D721Med (cell line): Measurements from ENCODE around the gene ZMIZ1.

Experiments used
- DNase-seq: peaks from one replicate; pipeline ENCODE4 v3.0.0; 2011; ENCODE audit warnings: low spot score; ENCODE audit not compliant: insufficient read length
- FAIRE-seq: peaks from 2 replicates; lab custom pipeline; 2011; peaks lifted over from hg19 to GRCh38; lab: Jason Lieb, UNC
- CTCF ChIP-seq: IDR thresholded peaks from 2 replicates; pipeline ENCODE4 v1.5.1; 2012; ENCODE audit warnings: mild to moderate bottlenecking, control low read depth; ENCODE audit not compliant: insufficient read depth; ENCODE audit errors: missing control alignments

Gene ZMIZ1

DNA sequence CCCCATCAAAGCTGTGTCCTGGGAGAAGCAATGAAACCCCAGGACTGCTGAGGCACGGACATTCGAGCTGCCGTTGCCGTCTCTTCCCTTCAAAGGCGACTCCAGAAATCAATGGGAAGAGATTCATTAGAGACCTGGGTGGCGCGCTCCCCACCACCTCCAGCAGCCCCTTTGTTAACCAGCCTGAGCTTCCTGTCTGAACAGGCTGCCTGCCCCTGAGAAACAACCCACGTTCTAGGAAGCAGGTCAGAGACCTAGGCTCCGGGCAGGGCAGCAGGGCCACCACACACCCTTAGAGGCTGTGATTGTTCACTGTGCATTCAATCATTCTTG is 167.6 kb downstream of the ZMIZ1 start:
- no peak for DNase-seq
- no peak for TF ChIP-seq CTCF
- FAIRE-seq = no peak

DNA sequence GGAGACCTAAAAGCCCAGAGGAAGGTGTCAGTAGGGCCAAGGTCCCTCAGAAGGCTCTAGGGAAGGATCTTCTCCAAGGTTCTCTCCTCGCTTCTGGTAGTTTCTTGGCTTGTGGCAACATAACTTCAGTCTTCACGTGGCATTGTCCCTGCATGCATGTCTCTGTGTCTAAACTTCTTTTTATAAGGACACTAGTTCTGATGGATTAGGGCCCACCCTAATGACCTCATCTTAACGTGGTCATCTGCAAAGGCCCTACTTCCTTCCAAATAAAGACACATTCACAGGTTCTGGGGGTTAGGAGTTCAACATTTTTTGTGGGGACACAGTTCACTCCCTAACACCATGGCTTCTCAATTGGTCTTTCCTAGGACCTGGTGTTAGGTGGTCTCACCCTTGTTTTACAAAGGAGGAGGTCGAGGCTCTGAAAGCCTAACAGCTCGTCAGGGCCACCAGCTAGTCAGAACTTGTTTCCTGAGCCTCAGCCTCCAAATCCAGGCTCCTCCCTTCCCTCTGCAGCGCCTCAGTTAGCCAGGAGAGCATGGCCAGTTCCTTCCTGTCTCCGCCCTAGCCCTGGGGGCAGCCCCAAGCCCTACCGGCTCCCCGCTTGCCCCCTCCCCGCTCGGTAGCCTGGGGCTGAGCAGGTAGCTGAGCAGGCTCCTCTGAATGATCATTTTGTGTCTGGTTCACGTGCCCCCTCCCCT is 168.8 kb downstream of the ZMIZ1 start:
- DNase-seq (no peak), FAIRE-seq (no peak)
- no peak for TF ChIP-seq CTCF

DNA sequence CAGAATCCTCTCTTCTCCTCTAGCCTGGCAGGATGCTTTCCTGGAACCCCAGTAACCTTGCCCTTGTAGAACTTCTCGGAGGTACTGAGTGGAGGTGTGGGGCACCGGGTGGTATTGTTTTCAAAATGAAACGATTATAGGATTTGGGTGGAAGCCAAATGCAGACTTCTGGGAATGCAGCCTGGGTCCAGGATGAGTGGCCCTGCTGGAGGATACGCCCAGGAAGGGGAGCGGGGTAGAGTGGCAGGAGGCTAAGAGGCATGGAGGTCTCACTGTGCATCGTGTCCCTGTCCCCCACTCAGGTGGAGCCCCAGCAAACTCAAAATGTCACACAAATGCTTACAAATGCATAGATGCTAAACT is 169.4 kb downstream of the ZMIZ1 start:
- DNase-seq (no peak), FAIRE-seq (no peak)
- TF ChIP-seq CTCF = no peak

DNA sequence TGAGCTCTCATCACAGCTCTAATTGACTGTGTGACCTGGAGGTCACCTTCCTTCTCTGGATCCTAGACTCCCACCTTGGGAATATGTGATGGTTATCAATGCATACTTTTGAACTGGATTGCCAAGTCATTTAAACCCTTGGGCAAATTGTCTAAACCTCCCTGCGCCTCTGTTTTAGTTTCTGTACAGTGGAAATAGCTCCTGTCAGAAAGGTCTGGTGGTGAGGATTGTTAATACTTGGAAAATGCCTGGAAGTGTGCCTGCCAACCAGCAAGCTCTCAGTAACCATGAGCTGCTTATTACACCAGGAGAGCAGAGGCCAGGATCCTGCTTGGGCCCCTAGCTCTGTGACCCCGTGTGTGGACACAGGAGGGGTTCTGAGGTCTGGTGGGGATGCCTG is 169.8 kb downstream of the ZMIZ1 start:
- FAIRE-seq (no peak), DNase-seq (no peak)
- TF ChIP-seq CTCF = no peak

DNA sequence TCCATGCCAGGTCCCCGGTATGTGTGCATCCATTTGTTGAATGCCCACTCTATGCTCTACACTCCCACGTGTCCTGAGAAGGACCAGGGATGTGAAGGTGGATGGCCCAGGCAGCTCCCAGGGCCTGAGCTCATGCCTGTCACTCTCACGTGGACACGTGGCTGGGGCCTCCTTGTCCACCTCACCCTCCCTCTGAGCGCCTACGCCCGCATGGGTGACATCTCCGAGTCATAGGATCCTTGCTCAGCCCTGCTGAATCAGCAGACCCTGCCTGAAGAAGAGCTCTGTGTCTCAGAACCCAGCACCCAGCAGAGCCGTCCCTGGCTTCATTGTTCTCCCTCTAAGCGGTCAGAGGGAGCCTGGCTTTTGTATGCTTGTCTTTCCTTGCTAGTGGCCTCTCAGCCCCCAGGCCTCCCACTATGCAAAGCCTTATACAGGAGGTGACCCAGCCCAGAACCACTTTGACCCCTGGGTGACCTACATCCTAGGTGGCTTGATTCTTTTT is 170.6 kb downstream of the ZMIZ1 start:
- no peak for FAIRE-seq
- no peak for TF ChIP-seq CTCF
- DNase-seq = no peak

DNA sequence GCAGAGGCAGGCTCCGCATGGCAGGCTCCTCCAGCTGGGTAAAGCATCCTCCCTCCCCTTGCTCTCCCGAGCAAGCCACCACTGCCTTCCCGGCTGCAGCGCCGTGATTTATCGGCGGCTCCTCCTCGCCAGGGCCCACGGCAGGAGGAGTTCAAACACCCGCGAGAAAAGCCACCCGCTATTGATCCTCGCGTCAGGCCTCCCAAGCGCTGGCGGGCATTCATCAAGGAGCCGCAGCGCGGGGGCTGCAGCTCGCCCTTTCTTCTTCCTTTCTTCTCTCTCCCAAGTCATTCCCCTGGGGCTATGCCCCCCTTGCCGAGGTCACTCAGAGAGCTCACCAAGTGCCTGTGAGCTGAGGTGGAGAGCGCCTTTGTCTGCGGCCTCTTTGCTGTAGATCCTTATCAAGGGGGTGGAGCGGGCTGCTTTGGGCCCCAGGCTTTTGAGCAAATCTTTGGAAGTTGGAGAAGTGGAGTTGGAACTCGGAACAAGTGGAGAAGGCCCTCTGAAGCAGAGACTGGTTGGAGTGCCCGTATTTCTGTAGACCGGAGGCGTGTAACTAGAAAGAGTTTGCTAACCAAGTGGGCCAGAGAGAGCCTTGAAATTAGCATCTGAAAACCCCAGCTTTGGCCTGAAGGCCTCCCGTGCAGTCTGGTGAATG is 171.3 kb downstream of the ZMIZ1 start:
- no peak for TF ChIP-seq CTCF
- DNase-seq (no peak), FAIRE-seq (no peak)

DNA sequence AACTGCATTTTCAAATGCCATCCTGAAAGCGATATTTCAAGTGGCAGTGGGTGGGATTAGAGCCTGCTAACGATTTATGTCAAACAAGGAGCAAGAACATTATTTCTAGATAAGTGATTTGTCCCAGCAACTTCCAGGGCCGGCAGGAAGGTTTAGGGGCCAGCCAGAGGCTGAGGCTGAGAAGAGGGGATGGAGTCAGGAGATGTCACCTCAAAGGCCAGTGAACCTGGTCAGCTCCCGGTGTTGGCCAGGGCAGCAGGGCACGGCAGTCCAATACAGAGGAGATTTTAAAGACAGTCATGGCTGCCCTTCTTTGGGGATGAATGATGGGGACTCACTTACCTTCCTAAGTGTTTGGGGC is 172.8 kb downstream of the ZMIZ1 start:
- DNase-seq (no peak), FAIRE-seq (no peak)
- no peak for TF ChIP-seq CTCF
